GM19035 (cell line): ENCODE results near the gene COX6A2.

Source experiments
- ATAC-seq: cut with Tn5 transposase; IDR thresholded peaks from one replicate; pipeline ENCODE4 v1.9.1; 2021; ENCODE audit not compliant: unreplicated experiment

The COX6A2 gene

GRCh38 chr16:31428279-31428597, at the start of gene COX6A2:
Gene COX6A2 (minus strand): TSS chr16:31428360. CDS start chr16:31428325, 35 bp downstream.
- ATAC-seq, result no peak

- ATAC-seq, result peak; percentile 32
These were observed 49.4 kb upstream of the COX6A2 start for GRCh38 chr16:31477220-31478216.

GRCh38 chr16:31476303-31477219, 48.4 kb upstream of the COX6A2 start:
- peak; percentile 71 for ATAC-seq

GRCh38 chr16:31475946-31476302, 47.8 kb upstream of the COX6A2 start:
- ATAC-seq, result no peak

- no peak for ATAC-seq
These were observed 46.9 kb upstream of the COX6A2 start for GRCh38 chr16:31474773-31475738.

GRCh38 chr16:31474173-31474714, 46.1 kb upstream of the COX6A2 start:
- no peak for ATAC-seq

- ATAC-seq, result no peak
These were observed 45.3 kb upstream of the COX6A2 start for GRCh38 chr16:31473264-31473984.

- ATAC-seq, result no peak
These were observed 44.6 kb upstream of the COX6A2 start for GRCh38 chr16:31472709-31473203.

GRCh38 chr16:31471875-31472708, 43.9 kb upstream of the COX6A2 start, which contains the start of gene TGFB1I1:
Gene TGFB1I1 (plus strand): TSS chr16:31472152. CDS start chr16:31472189, 37 bp downstream.
- ATAC-seq, result no peak

- ATAC-seq, result no peak
These were observed 43.2 kb upstream of the COX6A2 start for GRCh38 chr16:31471241-31471874.

GRCh38 chr16:31470615-31471014, 42.5 kb upstream of the COX6A2 start:
- no peak for ATAC-seq

GRCh38 chr16:31467858-31468257, 39.7 kb upstream of the COX6A2 start:
- no peak for ATAC-seq

GRCh38 chr16:31467151-31467773, 39.1 kb upstream of the COX6A2 start:
- ATAC-seq, result no peak

- no peak for ATAC-seq
These were observed 38.3 kb upstream of the COX6A2 start for GRCh38 chr16:31466381-31466841.

GRCh38 chr16:31465788-31466370, 37.7 kb upstream of the COX6A2 start:
- no peak for ATAC-seq

GRCh38 chr16:31464781-31465260, 36.7 kb upstream of the COX6A2 start:
- no peak for ATAC-seq

- no peak for ATAC-seq
These were observed 36.2 kb upstream of the COX6A2 start for GRCh38 chr16:31464348-31464769.
